NCI-H345 treated with DMSO at 0.1 percent for 48 hours (cell line): ENCODE measurements around the gene KRT38.
A peak's percentile ranks its signal among the peaks of the same experiment; 100 is the strongest.
"Not testable (repeated sequence)": the region's sequence is repeated elsewhere in the genome, so short reads cannot be mapped to it uniquely, and the experiment has no call there.

Experiments used
- DNase-seq: peaks from one replicate; lab custom pipeline; 2025; ENCODE audit not compliant: unreplicated experiment; lab: John Stamatoyannopoulos, UW

KRT38 gene

GRCh38 chr17:41462705-41463104 lies 21.9 kb upstream of the KRT38 start:
- DNase-seq: no peak

GRCh38 chr17:41457676-41458075 lies 16.9 kb upstream of the KRT38 start:
- DNase-seq: no peak

- DNase-seq: no peak
Measured at GRCh38 chr17:41456204-41456603, 15.4 kb upstream of the KRT38 start.

GRCh38 chr17:41455236-41455635 lies 14.5 kb upstream of the KRT38 start:
- no peak for DNase-seq

GRCh38 chr17:41453066-41453465 lies 12.3 kb upstream of the KRT38 start:
- DNase-seq: no peak

GRCh38 chr17:41452281-41452680 lies 11.5 kb upstream of the KRT38 start:
- no peak for DNase-seq

GRCh38 chr17:41451154-41451728 lies 10.5 kb upstream of the KRT38 start:
- no peak for DNase-seq

GRCh38 chr17:41449008-41449407 lies 8.2 kb upstream of the KRT38 start:
- DNase-seq: no peak

GRCh38 chr17:41448506-41448905 lies 7.7 kb upstream of the KRT38 start:
- no peak for DNase-seq

GRCh38 chr17:41446806-41447205 lies 6.0 kb upstream of the KRT38 start:
- no peak for DNase-seq

GRCh38 chr17:41444640-41445039 lies 3.9 kb upstream of the KRT38 start:
- DNase-seq: no peak

GRCh38 chr17:41444186-41444585 lies 3.4 kb upstream of the KRT38 start:
- DNase-seq: no peak

- DNase-seq: no peak
Measured at GRCh38 chr17:41442739-41443138, 2.0 kb upstream of the KRT38 start.

- no peak for DNase-seq
Measured at GRCh38 chr17:41439375-41439774, 1.4 kb downstream of the KRT38 start.

- DNase-seq: no peak
Measured at GRCh38 chr17:41437769-41438168, 3.0 kb downstream of the KRT38 start.

GRCh38 chr17:41437254-41437653 lies 3.5 kb downstream of the KRT38 start:
- DNase-seq: no peak

- DNase-seq: no peak
Measured at GRCh38 chr17:41434415-41434814, 6.4 kb downstream of the KRT38 start.

GRCh38 chr17:41434005-41434404 lies 6.8 kb downstream of the KRT38 start:
- DNase-seq: no peak

GRCh38 chr17:41433586-41433985 lies 7.2 kb downstream of the KRT38 start:
- peak; percentile 13 for DNase-seq

GRCh38 chr17:41430376-41430775 lies 10.4 kb downstream of the KRT38 start:
- DNase-seq: not testable (repeated sequence)

GRCh38 chr17:41429667-41430066 lies 11.1 kb downstream of the KRT38 start:
- no peak for DNase-seq

GRCh38 chr17:41428591-41429291 lies 12.0 kb downstream of the KRT38 start:
- DNase-seq: no peak

- DNase-seq: no peak
Measured at GRCh38 chr17:41424111-41424635, 16.6 kb downstream of the KRT38 start, which contains the start of gene KRT37. Gene KRT37, minus strand, starts transcription at chr17:41424585. Its CDS starts 62 bp downstream, at chr17:41424523.
